ENCODE measurements around the gene LRR1.
"Not testable (repeated sequence)": the region's sequence is repeated elsewhere in the genome, so short reads cannot be mapped to it uniquely, and the experiment has no call there.

The LRR1 gene

GRCh38 chr14:49642163-49642562 is 43.4 kb downstream of the LRR1 start:
- no peak for TF ChIP-seq CTCF (IDR thresholded peaks at IDR 0.05; ENCODE audit: low read depth, low read length, missing control alignments)
- H3K4me3 ChIP-seq (replicated peaks; ENCODE audit: low read depth, low read length), result no peak overlapping the region
- no peak for DNase-seq (ENCODE audit: extremely low read depth, low read depth)

GRCh38 chr14:49653508-49653907 is 54.8 kb downstream of the LRR1 start:
- TF ChIP-seq CTCF (IDR thresholded peaks at IDR 0.05; ENCODE audit: low read depth, low read length, missing control alignments), result no peak
- no peak overlapping the region for H3K4me3 ChIP-seq (replicated peaks; ENCODE audit: low read depth, low read length)
- no peak for DNase-seq (ENCODE audit: extremely low read depth, low read depth)

GRCh38 chr14:49654511-49654910 is 55.8 kb downstream of the LRR1 start:
- TF ChIP-seq CTCF (IDR thresholded peaks at IDR 0.05; ENCODE audit: low read depth, low read length, missing control alignments), result no peak
- H3K4me3 ChIP-seq (replicated peaks; ENCODE audit: low read depth, low read length), result no peak overlapping the region
- no peak for DNase-seq (ENCODE audit: extremely low read depth, low read depth)

- not testable (repeated sequence) for DNase-seq (ENCODE audit: extremely low read depth, low read depth); H3K4me3 ChIP-seq (replicated peaks; ENCODE audit: low read depth, low read length)
Measured at GRCh38 chr14:49657500-49657899, 58.8 kb downstream of the LRR1 start.

- TF ChIP-seq CTCF (IDR thresholded peaks at IDR 0.05; ENCODE audit: low read depth, low read length, missing control alignments), result no peak
- no peak overlapping the region for H3K4me3 ChIP-seq (replicated peaks; ENCODE audit: low read depth, low read length)
- no peak for DNase-seq (ENCODE audit: extremely low read depth, low read depth)
Measured at GRCh38 chr14:49659526-49660455, 61.1 kb downstream of the LRR1 start.

Measured in HFF-Myc (cell line).